GM19240 (cell line): ENCODE results near the gene ADAMTS2.

Experiments
- DNase-seq: peaks from one replicate; pipeline ENCODE4 v3.0.0; 2011; ENCODE audit warnings: low spot score; ENCODE audit not compliant: insufficient read length

Gene ADAMTS2

GRCh38 chr5:179371681-179372680, 26.7 kb upstream of the ADAMTS2 start:
- no peak for DNase-seq

GRCh38 chr5:179371121-179371510, 25.9 kb upstream of the ADAMTS2 start:
- DNase-seq: no peak

GRCh38 chr5:179370490-179371120, 25.3 kb upstream of the ADAMTS2 start:
- no peak for DNase-seq

GRCh38 chr5:179369530-179369884, 24.2 kb upstream of the ADAMTS2 start:
- DNase-seq: no peak

GRCh38 chr5:179368806-179369529, 23.7 kb upstream of the ADAMTS2 start:
- DNase-seq: no peak

- no peak for DNase-seq
Observed at GRCh38 chr5:179368126-179368805, 23.0 kb upstream of the ADAMTS2 start.

GRCh38 chr5:179367491-179367890, 22.2 kb upstream of the ADAMTS2 start:
- DNase-seq: no peak

GRCh38 chr5:179362355-179362754, 17.1 kb upstream of the ADAMTS2 start:
- DNase-seq: no peak

- DNase-seq: no peak
Observed at GRCh38 chr5:179361037-179361603, 15.9 kb upstream of the ADAMTS2 start.

- no peak for DNase-seq
Observed at GRCh38 chr5:179357031-179357430, 11.8 kb upstream of the ADAMTS2 start.

GRCh38 chr5:179355976-179356974, 11.0 kb upstream of the ADAMTS2 start:
- no peak for DNase-seq

GRCh38 chr5:179354305-179354882, 9.1 kb upstream of the ADAMTS2 start:
- no peak for DNase-seq

- no peak for DNase-seq
Observed at GRCh38 chr5:179348843-179349242, 3.6 kb upstream of the ADAMTS2 start.

GRCh38 chr5:179348011-179348530, 2.8 kb upstream of the ADAMTS2 start:
- no peak for DNase-seq

- no peak for DNase-seq
Observed at GRCh38 chr5:179347581-179347980, 2.3 kb upstream of the ADAMTS2 start.

GRCh38 chr5:179346875-179347274, 1.6 kb upstream of the ADAMTS2 start:
- DNase-seq: no peak

- DNase-seq: no peak
Observed at GRCh38 chr5:179346401-179346800, 1.1 kb upstream of the ADAMTS2 start.

GRCh38 chr5:179345183-179345432, 153 bp downstream of the ADAMTS2 start:
- DNase-seq: no peak

GRCh38 chr5:179344431-179345182, 654 bp downstream of the ADAMTS2 start:
- DNase-seq: no peak
